GM06990 (cell line): ENCODE measurements around the gene ATP4B.

ENCODE experiments used
- DNase-seq: peaks from one replicate; pipeline ENCODE4 v3.0.0-alpha.2; 2011; ENCODE audit not compliant: insufficient read length; ENCODE audit errors: extremely low read depth
- H3K27me3 ChIP-seq: replicated peaks from 2 replicates; pipeline ENCODE4 v1.6.0; 2011; ENCODE audit warnings: low read length; ENCODE audit not compliant: control insufficient read depth, insufficient read depth
- H3K36me3 ChIP-seq: 2 replicates; pipeline ENCODE4 v1.5.1; 2011; ENCODE audit warnings: low read length; ENCODE audit not compliant: control insufficient read depth, insufficient read depth
- H3K4me3 ChIP-seq: replicated peaks from 2 replicates; pipeline ENCODE4 v1.5.1; 2011; ENCODE audit warnings: low read depth, mild to moderate bottlenecking, control low read depth, low read length
- CTCF ChIP-seq: IDR thresholded peaks from 2 replicates; pipeline ENCODE4 v1.5.1; 2011; ENCODE audit warnings: low read length, control low read depth, mild to moderate bottlenecking, inconsistent platforms; ENCODE audit not compliant: insufficient read depth, poor library complexity, severe bottlenecking

The ATP4B gene

GRCh38 chr13:113665597-113666328 lies 7.8 kb upstream of the ATP4B start:
- TF ChIP-seq CTCF = no peak
- no peak for DNase-seq

GRCh38 chr13:113664751-113665596 lies 7.0 kb upstream of the ATP4B start:
- Histone ChIP-seq H3K27me3 (no peaks in the 10 kb centered on the region), H3K4me3 (no peak overlapping the region), H3K36me3 (no peaks in the 10 kb centered on the region)
- no peak for DNase-seq
- no peak for TF ChIP-seq CTCF

More at GRCh38 chr13:113665597-113666328, 7.8 kb upstream of the ATP4B start:
- H3K27me3 ChIP-seq = no peaks in the 10 kb centered on the region
- no peak overlapping the region for H3K4me3 ChIP-seq
- no peaks in the 10 kb centered on the region for H3K36me3 ChIP-seq

GRCh38 chr13:113663934-113664333 lies 5.9 kb upstream of the ATP4B start:
- Histone ChIP-seq H3K27me3 (no peaks in the 10 kb centered on the region), H3K4me3 (no peak overlapping the region), H3K36me3 (no peaks in the 10 kb centered on the region)
- TF ChIP-seq CTCF = no peak
- no peak for DNase-seq

- Histone ChIP-seq H3K4me3 (no peak overlapping the region), H3K27me3 (no peaks in the 10 kb centered on the region), H3K36me3 (no peaks in the 10 kb centered on the region)
- no peak for DNase-seq
- TF ChIP-seq CTCF = no peak
These were observed 3.5 kb upstream of the ATP4B start for GRCh38 chr13:113661509-113661908.

- H3K27me3 ChIP-seq = no peaks in the 10 kb centered on the region
- no peak for DNase-seq
These were observed 2.1 kb upstream of the ATP4B start for GRCh38 chr13:113660066-113660465.

More at GRCh38 chr13:113660066-113660465, 2.1 kb upstream of the ATP4B start:
- Histone ChIP-seq H3K36me3 (no peaks in the 10 kb centered on the region), H3K4me3 (no peak overlapping the region)
- TF ChIP-seq CTCF = no peak
